Activated B cell treated with CpG ODN at 0.5 μM for 24 hours (primary cell): Measurements from ENCODE around the gene ERBB4. TPM values are rescaled to one million over a fixed set of nuclear protein-coding genes. Genes with fewer than 3 reads are reported as not detected.

Source experiments
- ATAC-seq: fragments of 200-7000 bp; cut with Tn5 transposase; one replicate; pipeline ENCODE4 v1.10.0; 2021; ENCODE audit warnings: low read depth, mild to moderate bottlenecking, moderate library complexity
- CTCF ChIA-PET: fragments of 350-600 bp; sonication (Branson Sonifier 250); formaldehyde crosslinking; loops from one replicate; lab custom pipeline; 2021; ENCODE audit warnings: antibody characterized with exemption; lab: Charles Lee
- POLR2A ChIA-PET: fragments of 350-600 bp; sonication (Branson Sonifier 250); formaldehyde crosslinking; loops from one replicate; lab custom pipeline; 2021; ENCODE audit warnings: antibody characterized with exemption; lab: Charles Lee
- DNase-seq: peaks from one replicate; pipeline ENCODE4 v3.0.0; 2022
- H3K27ac Mint-ChIP-seq: one replicate; pipeline ENCODE4 v1.8.0; 2020; ENCODE audit warnings: mixed read lengths
- H3K27me3 Mint-ChIP-seq: one replicate; pipeline ENCODE4 v1.8.0; 2021; ENCODE audit warnings: mixed read lengths
- H3K36me3 Mint-ChIP-seq: one replicate; pipeline ENCODE4 v1.8.0; 2021; ENCODE audit warnings: low read depth, mixed read lengths
- H3K4me1 Mint-ChIP-seq: one replicate; pipeline ENCODE4 v1.8.0; 2021; ENCODE audit warnings: mixed read lengths
- H3K4me3 Mint-ChIP-seq: one replicate; pipeline ENCODE4 v1.8.0; 2020; ENCODE audit warnings: mild to moderate bottlenecking, mixed read lengths
- H3K9me3 Mint-ChIP-seq: one replicate; pipeline ENCODE4 v1.8.0; 2020; ENCODE audit warnings: mixed read lengths
- intact Hi-C: fragments of 100-400 bp; cut with micrococcal nuclease; formaldehyde crosslinking; loops from one replicate; pipeline ENCODE4 v1.15.1; 2024
- total RNA-seq: library from RNA; stranded (reverse); gene quantifications from 2 replicates; pipeline ENCODE4 v1.2.3, GENCODE V29; 2022
- TF ChIP-seq, protein P1 (sequence below): fragments of 200-600 bp; IDR thresholded peaks from one replicate; pipeline ENCODE4 v1.8.0; 2022; ENCODE audit warnings: antibody characterized with exemption, mild to moderate bottlenecking

ERBB4 gene
- total RNA-seq, 1 donor from 2014 or later = not detected

DNA sequence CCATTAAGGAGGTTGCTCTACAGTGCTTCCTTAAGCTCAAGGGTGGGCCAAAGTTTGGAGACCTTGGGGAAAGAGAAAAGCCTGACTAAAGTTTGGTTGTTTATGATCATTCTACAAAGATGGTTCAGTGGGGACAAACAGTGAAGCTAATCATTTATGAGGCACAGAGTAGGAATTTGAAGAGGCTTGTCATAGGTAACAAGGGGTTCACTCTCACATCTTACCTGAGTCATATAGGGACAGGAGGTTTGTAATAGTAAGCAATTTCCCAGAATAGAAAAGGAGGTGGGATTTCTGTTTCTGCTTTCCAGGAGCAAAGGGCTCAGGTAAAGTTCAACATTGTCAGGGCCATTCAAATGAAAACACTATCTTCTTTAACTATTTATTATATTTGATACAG lies 1194.3 kb downstream of the ERBB4 start:
- no peak for ATAC-seq
- DNase-seq = no peak
- Mint-ChIP-seq H3K9me3 (peaks cover 5% of the 10 kb centered on the region), H3K36me3 (no peaks in the 10 kb centered on the region), H3K27me3 (no peaks in the 10 kb centered on the region), H3K4me1 (no peaks in the 10 kb centered on the region), H3K4me3 (no peak overlapping the region), H3K27ac (no peak overlapping the region)
- TF ChIP-seq, protein P1, sequence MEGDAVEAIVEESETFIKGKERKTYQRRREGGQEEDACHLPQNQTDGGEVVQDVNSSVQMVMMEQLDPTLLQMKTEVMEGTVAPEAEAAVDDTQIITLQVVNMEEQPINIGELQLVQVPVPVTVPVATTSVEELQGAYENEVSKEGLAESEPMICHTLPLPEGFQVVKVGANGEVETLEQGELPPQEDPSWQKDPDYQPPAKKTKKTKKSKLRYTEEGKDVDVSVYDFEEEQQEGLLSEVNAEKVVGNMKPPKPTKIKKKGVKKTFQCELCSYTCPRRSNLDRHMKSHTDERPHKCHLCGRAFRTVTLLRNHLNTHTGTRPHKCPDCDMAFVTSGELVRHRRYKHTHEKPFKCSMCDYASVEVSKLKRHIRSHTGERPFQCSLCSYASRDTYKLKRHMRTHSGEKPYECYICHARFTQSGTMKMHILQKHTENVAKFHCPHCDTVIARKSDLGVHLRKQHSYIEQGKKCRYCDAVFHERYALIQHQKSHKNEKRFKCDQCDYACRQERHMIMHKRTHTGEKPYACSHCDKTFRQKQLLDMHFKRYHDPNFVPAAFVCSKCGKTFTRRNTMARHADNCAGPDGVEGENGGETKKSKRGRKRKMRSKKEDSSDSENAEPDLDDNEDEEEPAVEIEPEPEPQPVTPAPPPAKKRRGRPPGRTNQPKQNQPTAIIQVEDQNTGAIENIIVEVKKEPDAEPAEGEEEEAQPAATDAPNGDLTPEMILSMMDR = no peak
- ChIA-PET CTCF (no interaction called here), POLR2A (no interaction called here)
- intact Hi-C loops = no loop called here

DNA sequence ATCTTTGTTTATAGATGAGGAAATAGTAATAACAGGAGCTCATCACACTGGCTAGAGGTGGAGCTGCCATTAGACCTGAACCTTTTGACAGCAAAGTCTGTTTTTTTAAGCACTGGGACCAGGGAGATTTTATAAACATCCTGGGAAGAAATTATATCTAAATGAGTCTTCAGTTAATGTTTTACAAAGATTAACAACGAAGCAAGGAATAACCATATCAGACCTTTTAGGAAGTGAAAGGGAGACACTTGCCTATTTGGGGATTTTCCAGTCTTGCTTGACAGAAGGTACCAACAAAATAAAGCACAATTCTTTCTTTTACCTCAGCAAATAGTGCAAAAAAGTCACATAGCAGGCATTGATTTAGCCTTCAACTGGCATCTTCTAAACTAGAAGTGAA lies 1205.2 kb downstream of the ERBB4 start:
- Mint-ChIP-seq H3K27ac (no peak overlapping the region), H3K4me3 (no peak overlapping the region), H3K36me3 (no peaks in the 10 kb centered on the region), H3K4me1 (no peaks in the 10 kb centered on the region), H3K9me3 (no peaks in the 10 kb centered on the region), H3K27me3 (no peaks in the 10 kb centered on the region)
- CTCF ChIA-PET = no interaction called here
- DNase-seq (no peak), ATAC-seq (no peak)
- TF ChIP-seq, protein P1 = no peak
- intact Hi-C loops = no loop called here
- POLR2A ChIA-PET = no interaction called here

DNA sequence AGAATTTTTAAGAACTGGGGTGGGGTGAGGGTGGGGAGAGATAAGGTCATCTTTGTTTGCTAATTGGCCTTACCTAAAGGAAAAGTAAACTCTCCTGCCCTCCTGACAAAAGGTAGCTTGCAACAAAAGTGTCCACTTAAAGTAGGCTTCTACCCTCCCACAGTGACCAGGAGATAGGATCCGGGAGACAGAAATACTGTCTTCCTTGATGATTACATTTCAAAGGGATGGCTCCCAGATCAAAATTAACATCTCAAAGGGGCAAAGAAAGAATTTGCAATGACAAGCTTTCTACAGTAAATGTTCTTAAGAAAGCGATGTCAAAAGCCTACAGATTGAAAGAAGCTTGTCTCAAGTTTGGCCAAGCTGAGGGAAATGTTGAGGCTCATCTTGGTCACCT lies 1206.9 kb downstream of the ERBB4 start:
- ChIA-PET CTCF (no interaction called here), POLR2A (no interaction called here)
- DNase-seq (no peak), ATAC-seq (no peak)
- intact Hi-C loops = no loop called here
- Mint-ChIP-seq H3K4me1 (no peaks in the 10 kb centered on the region), H3K9me3 (no peaks in the 10 kb centered on the region), H3K4me3 (no peak overlapping the region), H3K36me3 (no peaks in the 10 kb centered on the region), H3K27me3 (no peaks in the 10 kb centered on the region), H3K27ac (no peak overlapping the region)
- TF ChIP-seq, protein P1 = no peak

DNA sequence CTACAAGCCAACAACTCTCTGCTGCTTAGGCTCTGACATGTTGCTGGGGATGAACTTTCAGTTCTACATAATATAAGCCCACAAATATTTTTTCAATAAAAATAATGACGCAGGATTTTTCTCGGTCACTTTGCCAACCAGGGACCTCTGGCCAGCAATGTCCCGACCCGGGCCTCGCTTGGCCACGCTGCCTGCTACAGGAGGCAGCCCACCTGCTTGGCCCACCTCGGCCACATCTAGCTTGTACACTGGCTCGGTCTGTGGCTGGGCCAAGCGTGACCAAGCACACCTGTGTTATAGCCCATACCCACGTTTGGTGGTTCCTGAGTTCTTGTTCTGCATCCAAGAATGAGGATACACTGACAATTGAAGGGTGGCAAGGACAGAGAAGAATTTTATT lies 1208.7 kb downstream of the ERBB4 start:
- ATAC-seq (no peak), DNase-seq (no peak)
- TF ChIP-seq, protein P1 = no peak
- H3K36me3 Mint-ChIP-seq = no peaks in the 10 kb centered on the region
- no peaks in the 10 kb centered on the region for H3K4me1 Mint-ChIP-seq
- H3K27me3 Mint-ChIP-seq = no peaks in the 10 kb centered on the region
- intact Hi-C loops = no loop called here
- H3K27ac Mint-ChIP-seq = no peak overlapping the region
- no peaks in the 10 kb centered on the region for H3K9me3 Mint-ChIP-seq
- ChIA-PET POLR2A (no interaction called here), CTCF (no interaction called here)
- no peak overlapping the region for H3K4me3 Mint-ChIP-seq

DNA sequence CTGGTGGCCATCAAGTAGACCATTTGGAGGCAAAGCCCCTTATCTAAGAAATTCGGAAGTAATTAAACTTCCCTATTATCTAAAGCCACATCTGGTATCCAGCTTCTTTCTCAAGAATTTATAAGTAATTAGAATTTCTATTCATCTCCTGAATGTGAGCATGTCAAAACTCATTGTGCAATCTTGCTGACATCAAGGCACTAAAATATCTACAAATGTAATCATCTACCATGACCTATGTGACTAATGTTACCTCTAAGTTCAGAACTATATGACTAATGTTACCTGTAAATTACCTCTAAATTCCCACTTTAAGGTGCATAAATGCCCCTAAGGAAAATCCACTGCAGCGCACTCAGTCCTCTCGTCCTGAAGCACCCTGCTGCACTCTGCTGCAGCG lies 1209.2 kb downstream of the ERBB4 start:
- POLR2A ChIA-PET = no interaction called here
- Mint-ChIP-seq H3K4me1 (no peaks in the 10 kb centered on the region), H3K4me3 (no peak overlapping the region), H3K27ac (no peak overlapping the region), H3K9me3 (peaks cover under 1% of the 10 kb centered on the region), H3K36me3 (no peaks in the 10 kb centered on the region), H3K27me3 (no peaks in the 10 kb centered on the region)
- CTCF ChIA-PET = no interaction called here
- intact Hi-C loops = no loop called here
- TF ChIP-seq, protein P1 = no peak
- ATAC-seq (no peak), DNase-seq (no peak)
